Thoracic aorta endothelial cell (primary cell): Measurements from ENCODE around the gene PIK3CD. TPM values are rescaled to one million over a fixed set of nuclear protein-coding genes. Genes with fewer than 3 reads are reported as not detected.

ENCODE experiments used
- total RNA-seq: library from RNA; depleted of rRNA; stranded (reverse); fragments of >200 nt; gene quantifications from 2 replicates; pipeline ENCODE4 v1.2.3, GENCODE V29; 2012

The PIK3CD gene
- total RNA-seq: 6.3 and 6.7 TPM in 2 replicates

DNA sequence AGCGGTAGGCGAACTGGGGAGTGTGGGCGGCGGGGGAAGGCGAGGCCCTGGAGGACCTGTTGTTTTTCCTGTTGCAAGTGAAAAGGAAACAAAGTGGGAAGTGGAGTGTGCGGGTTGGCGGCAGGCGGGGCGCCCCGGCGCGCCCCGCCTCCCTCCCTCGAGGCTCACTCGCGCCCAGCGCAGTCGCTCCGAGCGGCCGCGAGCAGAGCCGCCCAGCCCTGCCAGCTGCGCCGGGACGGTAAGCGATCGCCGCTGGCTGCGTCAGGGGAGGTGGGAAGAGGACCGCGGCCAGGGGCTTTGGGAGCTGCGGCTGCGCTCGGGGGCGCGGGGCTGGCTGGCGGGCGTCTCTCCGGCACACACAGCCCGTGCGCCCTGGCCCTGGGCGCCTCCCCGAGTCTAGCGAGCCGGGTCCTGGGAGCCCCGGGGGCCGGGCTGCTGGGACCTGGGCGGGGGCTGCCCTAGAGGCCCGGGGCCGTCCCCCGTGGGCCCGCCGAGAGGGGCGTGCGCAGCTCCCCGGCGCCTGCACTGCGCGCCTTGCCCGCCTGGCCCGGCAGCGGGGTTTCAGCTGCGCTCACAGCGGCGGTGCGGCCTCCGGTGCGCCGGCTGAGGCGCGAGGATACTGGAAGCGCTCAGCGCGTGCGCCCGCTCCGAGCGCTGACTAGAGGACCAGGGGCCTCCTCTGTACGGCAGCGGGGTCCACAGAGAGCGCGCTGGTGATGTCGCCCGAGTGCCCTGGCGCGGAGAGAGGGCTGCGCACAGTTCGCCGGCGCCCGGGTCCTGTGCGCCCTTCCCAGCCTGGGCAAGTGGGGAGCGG lies at the start of gene PIK3CD:
PIK3CD (plus strand) TSS at position 167 of the 814 bp plus-strand sequence. CDS start 58,725 bp downstream, outside the sequence.

Other genes starting within 250 kb of the PIK3CD start
- 7.4 and 8.2 TPM in 2 replicates for gene SLC25A33, start 112.3 kb upstream of the PIK3CD start, total RNA-seq
- gene TMEM201, start 62.8 kb upstream of the PIK3CD start, total RNA-seq: 10.1 and 14.3 TPM in 2 replicates
- 76.5 and 82.9 TPM in 2 replicates for gene CLSTN1, start 172.2 kb downstream of the PIK3CD start, total RNA-seq